Neural progenitor cell (in vitro differentiated cells): ENCODE results near the gene MMP28. TPM values are rescaled to one million over a fixed set of nuclear protein-coding genes. Genes with fewer than 3 reads are reported as not detected.

ENCODE experiments used
- DNase-seq: peaks from one replicate; pipeline ENCODE4 v3.0.0-alpha.2; 2016; ENCODE audit warnings: low spot score
- H2AFZ ChIP-seq: fragments of 200-600 bp; sonication (generic); replicated peaks from 2 replicates; pipeline ENCODE4 v1.6.1; 2016; ENCODE audit warnings: antibody characterized with exemption
- H3F3A ChIP-seq: fragments of 200-600 bp; sonication (generic); 2 replicates; pipeline ENCODE4 v1.6.1; 2016; ENCODE audit warnings: antibody characterized with exemption, low read depth
- H3K27ac ChIP-seq: fragments of 200-600 bp; sonication (generic); 2 replicates; pipeline ENCODE4 v1.5.1; 2016; ENCODE audit warnings: mild to moderate bottlenecking
- H3K27me3 ChIP-seq: fragments of 200-600 bp; sonication (generic); 2 replicates; pipeline ENCODE4 v1.6.1; 2016; ENCODE audit warnings: mild to moderate bottlenecking, moderate library complexity
- H3K36me3 ChIP-seq: fragments of 200-600 bp; sonication (generic); 2 replicates; pipeline ENCODE4 v1.5.1; 2016
- H3K4me1 ChIP-seq: fragments of 200-600 bp; sonication (generic); 2 replicates; pipeline ENCODE4 v1.6.1; 2016; ENCODE audit warnings: mixed run types
- H3K4me2 ChIP-seq: fragments of 200-600 bp; sonication (generic); 2 replicates; pipeline ENCODE4 v1.6.1; 2016
- H3K4me3 ChIP-seq: fragments of 200-600 bp; sonication (generic); 2 replicates; pipeline ENCODE4 v1.5.1; 2016
- H3K79me2 ChIP-seq: fragments of 200-600 bp; sonication (generic); 2 replicates; pipeline ENCODE4 v1.6.1; 2016; ENCODE audit warnings: low read depth
- H3K9ac ChIP-seq: fragments of 200-600 bp; sonication (generic); 2 replicates; pipeline ENCODE4 v1.6.1; 2016
- H3K9me3 ChIP-seq: fragments of 200-600 bp; sonication (generic); 2 replicates; pipeline ENCODE4 v1.5.1; 2016; ENCODE audit warnings: low read depth
- H4K20me1 ChIP-seq: fragments of 200-600 bp; sonication (generic); 2 replicates; pipeline ENCODE4 v1.6.1; 2016; ENCODE audit warnings: low read depth
- H3K27ac Mint-ChIP-seq: 3 replicates; pipeline ENCODE4 v1.8.0; 2021; ENCODE audit warnings: mixed read lengths
- H3K27me3 Mint-ChIP-seq: 2 replicates; pipeline ENCODE4 v1.8.0; 2022; ENCODE audit warnings: low read depth, mild to moderate bottlenecking, inconsistent platforms, moderate library complexity, mixed read lengths; ENCODE audit not compliant: insufficient read depth
- H3K36me3 Mint-ChIP-seq: 3 replicates; pipeline ENCODE4 v1.8.0; 2021; ENCODE audit warnings: mixed read lengths
- H3K4me1 Mint-ChIP-seq: 3 replicates; pipeline ENCODE4 v1.8.0; 2021; ENCODE audit warnings: mixed read lengths
- H3K4me3 Mint-ChIP-seq: 3 replicates; pipeline ENCODE4 v1.8.0; 2021; ENCODE audit warnings: mild to moderate bottlenecking, moderate library complexity, mixed read lengths
- H3K9me3 Mint-ChIP-seq: 3 replicates; pipeline ENCODE4 v1.8.0; 2020; ENCODE audit warnings: mixed read lengths
- EZH2 ChIP-seq: fragments of 200-600 bp; sonication (generic); IDR thresholded peaks from 2 replicates; pipeline ENCODE4 v1.6.1; 2017; ENCODE audit warnings: antibody characterized with exemption, mild to moderate bottlenecking, moderate library complexity
- EZH2phosphoT487 ChIP-seq: fragments of 200-600 bp; sonication (generic); IDR thresholded peaks from 2 replicates; pipeline ENCODE4 v1.6.1; 2017; ENCODE audit warnings: antibody characterized with exemption
- total RNA-seq: library from RNA; depleted of rRNA; stranded (reverse); fragments of >200 nt; gene quantifications from 2 replicates; pipeline ENCODE4 v1.2.3, GENCODE V29; 2015; ENCODE audit warnings: low replicate concordance
- TF ChIP-seq, protein P1 (sequence below): fragments of 200-600 bp; sonication (generic); IDR thresholded peaks from 2 replicates; pipeline ENCODE4 v1.5.1; 2017; ENCODE audit warnings: antibody characterized with exemption, mild to moderate bottlenecking

Gene MMP28
- total RNA-seq, 1 donor from 2014 or later, result not detected

DNA sequence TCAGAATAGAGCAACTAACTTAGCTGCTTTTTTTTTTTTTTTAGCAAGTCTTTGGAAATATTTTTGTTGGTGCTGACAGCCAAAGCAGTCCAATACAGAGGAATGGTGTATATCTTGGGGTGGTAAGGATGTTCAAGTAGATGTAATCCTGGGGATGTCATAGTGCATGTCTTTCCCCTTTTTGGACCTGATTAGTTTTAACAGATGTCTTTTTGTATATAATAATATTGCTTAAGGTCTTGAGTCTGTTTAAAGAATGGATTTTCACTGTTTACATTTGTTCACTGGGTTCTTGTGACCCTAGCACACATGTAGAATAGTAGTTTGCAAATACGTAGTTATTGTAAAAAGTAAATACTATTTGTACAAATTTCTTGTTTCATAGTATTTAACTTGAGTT lies 21.8 kb upstream of the MMP28 start:
- Mint-ChIP-seq H3K36me3 (peaks cover 32% of the 10 kb centered on the region), H3K4me1 (peaks cover 15% of the 10 kb centered on the region), H3K4me3 (no peak overlapping the region), H3K9me3 (no peaks in the 10 kb centered on the region), H3K27ac (no peak overlapping the region), H3K27me3 (peaks cover 3% of the 10 kb centered on the region)
- TF ChIP-seq, protein P1, sequence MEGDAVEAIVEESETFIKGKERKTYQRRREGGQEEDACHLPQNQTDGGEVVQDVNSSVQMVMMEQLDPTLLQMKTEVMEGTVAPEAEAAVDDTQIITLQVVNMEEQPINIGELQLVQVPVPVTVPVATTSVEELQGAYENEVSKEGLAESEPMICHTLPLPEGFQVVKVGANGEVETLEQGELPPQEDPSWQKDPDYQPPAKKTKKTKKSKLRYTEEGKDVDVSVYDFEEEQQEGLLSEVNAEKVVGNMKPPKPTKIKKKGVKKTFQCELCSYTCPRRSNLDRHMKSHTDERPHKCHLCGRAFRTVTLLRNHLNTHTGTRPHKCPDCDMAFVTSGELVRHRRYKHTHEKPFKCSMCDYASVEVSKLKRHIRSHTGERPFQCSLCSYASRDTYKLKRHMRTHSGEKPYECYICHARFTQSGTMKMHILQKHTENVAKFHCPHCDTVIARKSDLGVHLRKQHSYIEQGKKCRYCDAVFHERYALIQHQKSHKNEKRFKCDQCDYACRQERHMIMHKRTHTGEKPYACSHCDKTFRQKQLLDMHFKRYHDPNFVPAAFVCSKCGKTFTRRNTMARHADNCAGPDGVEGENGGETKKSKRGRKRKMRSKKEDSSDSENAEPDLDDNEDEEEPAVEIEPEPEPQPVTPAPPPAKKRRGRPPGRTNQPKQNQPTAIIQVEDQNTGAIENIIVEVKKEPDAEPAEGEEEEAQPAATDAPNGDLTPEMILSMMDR, result no peak
- no peak for TF ChIP-seq EZH2phosphoT487
- no peak for TF ChIP-seq EZH2
- peaks cover 32% of the 10 kb centered on the region for H3K36me3 ChIP-seq
- no peak overlapping the region for H3K4me2 ChIP-seq
- H3K27ac ChIP-seq, result no peak overlapping the region
- peaks cover 100% of the 10 kb centered on the region for H4K20me1 ChIP-seq
- H3K27me3 ChIP-seq, result no peaks in the 10 kb centered on the region
- H3K4me1 ChIP-seq, result no peaks in the 10 kb centered on the region
- H3K79me2 ChIP-seq, result peaks cover 100% of the 10 kb centered on the region
- no peak overlapping the region for H3K4me3 ChIP-seq
- H3F3A ChIP-seq, result peaks cover 12% of the 10 kb centered on the region
- H3K9ac ChIP-seq, result no peak overlapping the region
- no peak for DNase-seq
- no peaks in the 10 kb centered on the region for H3K9me3 ChIP-seq
- H2AFZ ChIP-seq, result no peak overlapping the region

DNA sequence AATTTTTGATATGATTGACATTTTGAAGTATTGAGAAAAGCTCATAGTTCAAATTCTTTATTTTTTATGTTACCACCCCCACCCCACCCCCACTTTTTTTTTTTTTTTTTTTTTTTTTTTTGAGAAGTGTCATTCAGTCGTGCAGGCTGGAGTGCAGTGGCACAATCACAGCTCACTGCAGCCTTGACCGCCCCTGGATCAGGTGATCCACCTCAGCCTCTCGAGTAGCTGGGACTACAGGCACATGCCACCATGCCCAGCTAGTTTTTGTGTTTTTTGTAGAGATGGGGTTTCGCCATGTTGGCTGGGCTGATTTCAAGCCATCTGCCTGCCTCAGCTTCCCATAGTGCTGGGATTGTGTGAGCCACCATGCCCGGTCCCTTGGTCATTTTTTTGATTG lies 21.3 kb upstream of the MMP28 start:
- TF ChIP-seq EZH2 (no peak), EZH2phosphoT487 (no peak)
- TF ChIP-seq, protein P1, result no peak
- no peaks in the 10 kb centered on the region for H3K9me3 Mint-ChIP-seq
- no peak overlapping the region for H3K4me3 Mint-ChIP-seq
- Histone ChIP-seq H2AFZ (no peak overlapping the region), H3F3A (peaks cover 12% of the 10 kb centered on the region), H3K9ac (no peak overlapping the region), H3K4me1 (peaks cover 4% of the 10 kb centered on the region), H3K79me2 (peaks cover 100% of the 10 kb centered on the region), H3K36me3 (peaks cover 28% of the 10 kb centered on the region), H3K4me3 (no peak overlapping the region), H4K20me1 (peaks cover 100% of the 10 kb centered on the region), H3K27ac (no peak overlapping the region), H3K4me2 (no peak overlapping the region), H3K9me3 (no peaks in the 10 kb centered on the region), H3K27me3 (no peaks in the 10 kb centered on the region)
- H3K36me3 Mint-ChIP-seq, result peaks cover 31% of the 10 kb centered on the region
- H3K4me1 Mint-ChIP-seq, result peaks cover 16% of the 10 kb centered on the region
- no peak for DNase-seq
- peaks cover 3% of the 10 kb centered on the region for H3K27me3 Mint-ChIP-seq
- H3K27ac Mint-ChIP-seq, result no peak overlapping the region

DNA sequence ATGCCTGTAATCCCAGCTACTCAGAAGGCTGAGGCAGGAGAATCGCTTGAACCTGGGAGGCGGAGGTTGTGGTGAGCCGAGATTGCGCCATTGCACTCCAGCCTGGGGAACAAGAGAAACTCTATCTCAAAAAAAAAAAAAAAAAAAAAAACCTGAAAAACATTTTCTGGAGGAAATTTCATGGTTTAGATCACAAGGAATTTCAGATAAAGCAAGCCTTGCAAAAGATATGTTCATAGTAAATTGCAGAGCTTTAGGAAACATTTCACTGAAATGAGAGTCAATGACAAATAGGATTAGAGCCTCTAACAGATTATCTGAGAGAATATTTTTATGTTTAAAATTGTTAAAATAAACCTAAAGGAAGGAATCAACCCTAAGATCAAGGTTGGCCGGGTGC lies 17.0 kb upstream of the MMP28 start:
- Histone ChIP-seq H3K9ac (no peak overlapping the region), H4K20me1 (peaks cover 78% of the 10 kb centered on the region), H3K9me3 (no peaks in the 10 kb centered on the region), H3K27ac (no peak overlapping the region), H3K79me2 (peaks cover 82% of the 10 kb centered on the region), H3K4me1 (peaks cover 18% of the 10 kb centered on the region), H3K4me3 (no peak overlapping the region), H3K4me2 (no peak overlapping the region), H3F3A (no peaks in the 10 kb centered on the region), H2AFZ (no peak overlapping the region), H3K27me3 (no peaks in the 10 kb centered on the region), H3K36me3 (peaks cover 3% of the 10 kb centered on the region)
- Mint-ChIP-seq H3K36me3 (peaks cover 13% of the 10 kb centered on the region), H3K4me3 (no peak overlapping the region), H3K27ac (no peak overlapping the region), H3K4me1 (peaks cover 38% of the 10 kb centered on the region), H3K9me3 (no peaks in the 10 kb centered on the region), H3K27me3 (peaks cover 9% of the 10 kb centered on the region)
- no peak for TF ChIP-seq EZH2phosphoT487
- no peak for TF ChIP-seq EZH2
- TF ChIP-seq, protein P1, result no peak
- DNase-seq, result no peak
